NK-92 (cell line): Measurements from ENCODE around the gene PHOX2A.

Experiments used
- DNase-seq: peaks from one replicate; lab custom pipeline; 2025; ENCODE audit not compliant: unreplicated experiment; lab: John Stamatoyannopoulos, UW

Gene PHOX2A

DNA sequence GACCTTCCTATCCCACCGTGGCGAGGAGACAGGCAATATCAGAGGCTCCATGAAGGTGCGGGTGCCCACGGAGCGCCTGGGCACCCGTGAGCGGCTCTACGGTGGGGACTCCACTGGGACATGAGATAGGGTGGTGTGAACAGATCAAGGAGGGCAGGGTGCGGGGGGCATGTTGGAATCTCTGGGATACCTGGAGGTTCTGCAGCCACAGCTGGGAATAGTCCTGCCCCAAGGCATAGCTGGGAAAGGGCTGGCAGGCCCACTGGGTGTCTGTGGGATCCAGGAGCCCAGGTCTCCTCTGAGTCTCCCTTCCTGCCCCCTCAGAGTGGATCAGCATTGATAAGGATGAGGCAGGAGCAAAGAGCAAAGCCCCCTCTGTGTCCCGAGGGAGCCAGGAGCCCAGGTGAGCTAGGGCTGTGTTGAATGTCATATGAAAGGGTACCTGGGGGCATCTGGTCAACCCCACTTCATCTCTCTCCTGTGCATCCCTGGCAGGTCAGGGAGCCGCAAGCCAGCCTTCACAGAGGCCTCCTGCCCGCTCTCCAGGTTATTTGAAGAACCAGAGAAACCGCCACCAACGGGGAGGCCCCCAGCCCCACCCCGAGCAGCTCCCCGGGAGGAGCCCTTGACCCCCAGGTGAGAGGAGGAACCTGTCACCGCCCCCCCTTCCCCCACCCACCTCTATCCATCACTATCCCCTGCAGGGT is 8.5 kb downstream of the PHOX2A start:
- DNase-seq, result no peak

DNA sequence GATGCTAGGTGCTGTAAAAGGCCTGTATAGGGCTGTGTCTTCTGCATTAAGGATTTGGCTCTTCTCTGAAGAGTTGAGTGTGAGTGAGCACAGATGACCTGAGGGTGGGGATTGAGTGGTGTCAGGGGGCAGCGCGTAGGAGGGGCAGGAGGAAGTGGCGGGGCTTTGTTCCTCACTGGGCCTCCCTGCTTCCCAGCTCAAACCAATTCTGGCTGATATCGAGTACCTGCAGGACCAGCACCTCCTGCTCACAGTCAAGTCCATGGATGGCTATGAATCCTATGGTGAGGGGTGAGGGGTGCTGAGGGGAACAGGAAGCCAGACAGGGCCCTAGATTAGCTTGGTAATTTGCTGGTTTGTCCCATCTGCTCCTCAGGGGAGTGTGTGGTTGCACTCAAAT is 9.1 kb downstream of the PHOX2A start:
- no peak for DNase-seq

DNA sequence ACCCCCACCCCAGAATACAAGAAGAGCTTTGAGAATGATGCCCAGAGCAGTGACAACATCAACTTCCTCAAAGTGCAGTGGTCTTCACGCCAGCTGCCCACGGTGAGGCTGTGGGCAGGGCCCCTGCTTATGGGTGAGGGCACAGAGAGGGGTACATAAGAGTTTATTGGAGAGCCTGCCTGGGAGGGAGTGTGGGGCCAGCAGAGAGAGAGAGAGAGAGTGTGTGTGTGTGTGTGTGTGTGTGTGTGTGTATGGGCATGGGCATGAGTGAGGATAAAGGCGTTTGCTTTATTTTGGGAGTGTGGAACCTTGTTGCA is 9.5 kb downstream of the PHOX2A start:
- no peak for DNase-seq

- DNase-seq, result no peak
Observed at GRCh38 chr11:72233773-72234513, 10.0 kb downstream of the PHOX2A start.

DNA sequence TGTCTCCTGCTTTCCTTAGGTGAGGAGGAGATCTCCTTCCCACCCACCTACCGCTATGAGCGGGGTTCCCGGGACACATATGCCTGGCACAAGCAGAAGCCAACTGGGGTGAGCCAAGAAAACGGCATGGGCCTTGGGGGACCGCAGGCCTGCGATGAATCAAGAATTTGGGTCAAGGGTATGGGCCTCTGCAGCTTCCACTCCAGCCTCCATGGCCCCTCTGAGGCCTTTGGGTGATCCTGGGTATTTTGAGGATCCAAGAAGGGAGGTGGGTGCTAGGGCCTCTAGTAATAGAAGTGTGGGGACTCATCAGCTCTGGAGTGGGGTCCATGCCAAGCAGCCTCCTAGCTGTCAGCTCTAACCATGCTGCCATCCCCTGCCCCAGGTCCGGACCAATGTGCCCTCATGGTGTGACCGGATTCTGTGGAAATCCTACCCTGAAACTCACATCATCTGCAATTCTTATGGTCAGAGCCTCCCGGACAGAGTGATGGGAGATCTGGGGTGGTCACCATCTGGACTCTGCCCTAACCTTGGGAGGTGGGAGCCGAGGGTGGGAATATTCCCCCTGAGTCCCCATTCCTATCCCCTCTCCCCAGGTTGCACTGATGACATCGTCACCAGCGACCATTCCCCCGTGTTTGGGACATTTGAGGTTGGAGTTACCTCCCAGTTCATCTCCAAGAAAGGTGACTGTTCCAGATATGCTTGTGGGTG is 10.8 kb downstream of the PHOX2A start:
- no peak for DNase-seq

- DNase-seq, result no peak
Observed at GRCh38 chr11:72232260-72233055, 11.5 kb downstream of the PHOX2A start.

- DNase-seq, result no peak
Observed at GRCh38 chr11:72231396-72232259, 12.3 kb downstream of the PHOX2A start.

- DNase-seq, result no peak
Observed at GRCh38 chr11:72230764-72231365, 13.1 kb downstream of the PHOX2A start.

DNA sequence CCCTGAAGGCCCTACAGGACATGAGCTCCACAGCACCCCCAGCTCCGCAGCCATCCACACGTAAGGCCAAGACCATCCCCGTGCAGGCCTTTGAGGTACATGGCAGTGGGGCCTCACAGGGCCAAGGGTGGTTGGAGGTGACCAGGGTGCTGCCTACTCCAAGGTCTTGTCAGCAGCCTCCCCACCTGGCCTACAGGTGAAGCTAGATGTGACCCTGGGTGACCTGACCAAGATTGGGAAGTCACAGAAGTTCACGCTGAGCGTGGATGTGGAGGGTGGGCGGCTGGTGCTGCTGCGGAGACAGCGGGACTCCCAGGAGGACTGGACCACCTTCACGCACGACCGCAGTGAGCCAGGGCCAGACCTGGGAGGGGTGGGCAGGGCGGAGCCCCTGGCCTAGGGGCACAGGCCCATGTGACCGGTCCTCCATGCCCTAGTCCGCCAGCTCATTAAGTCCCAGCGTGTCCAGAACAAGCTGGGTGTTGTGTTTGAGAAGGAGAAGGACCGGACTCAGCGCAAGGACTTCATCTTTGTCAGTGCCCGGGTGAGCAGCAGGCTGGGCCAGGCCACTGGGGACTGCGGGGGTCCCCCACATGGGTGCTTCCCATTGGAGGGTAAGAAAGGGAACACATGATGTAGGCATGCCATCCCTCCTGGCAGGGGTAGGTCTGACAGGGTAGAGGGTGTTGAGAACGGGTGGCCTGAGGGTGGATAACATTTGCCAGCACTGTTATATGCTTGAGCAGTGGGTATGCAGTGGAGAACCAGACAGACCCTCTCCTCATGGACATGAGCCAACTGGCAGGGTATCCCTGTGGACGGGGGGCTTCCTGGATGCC is 13.8 kb downstream of the PHOX2A start:
- no peak for DNase-seq

DNA sequence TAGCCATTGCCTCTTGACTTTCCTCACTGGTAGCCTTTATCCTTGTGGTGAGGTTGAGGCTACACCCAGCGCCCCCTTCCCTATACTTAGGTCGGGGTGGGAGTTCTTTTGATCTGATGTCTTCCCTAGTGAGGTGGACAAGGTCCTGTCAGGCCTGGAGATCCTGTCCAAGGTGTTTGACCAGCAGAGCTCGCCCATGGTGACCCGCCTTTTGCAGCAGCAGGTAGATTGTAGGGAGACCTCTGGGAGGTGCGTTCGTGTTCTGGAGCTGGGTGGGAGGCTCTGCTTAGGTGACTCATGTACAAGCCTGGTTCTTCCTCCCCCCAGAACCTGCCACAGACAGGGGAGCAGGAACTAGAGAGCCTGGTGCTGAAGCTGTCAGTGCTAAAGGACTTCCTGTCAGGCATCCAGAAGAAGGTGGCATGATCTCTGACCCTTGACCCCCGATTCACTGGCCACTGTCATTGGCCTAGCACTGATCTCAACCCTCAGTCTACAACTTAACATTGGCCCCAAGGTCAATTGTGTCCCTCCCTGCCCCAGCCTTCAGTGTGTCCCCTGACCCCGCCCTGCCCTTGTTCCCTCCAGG is 14.5 kb downstream of the PHOX2A start:
- no peak for DNase-seq

GRCh38 chr11:72228844-72229231 is 15.1 kb downstream of the PHOX2A start:
- no peak for DNase-seq

- DNase-seq, result no peak
Observed at GRCh38 chr11:72228229-72228843, 15.6 kb downstream of the PHOX2A start.

- DNase-seq, result no peak
Observed at GRCh38 chr11:72227316-72228228, 16.4 kb downstream of the PHOX2A start.

DNA sequence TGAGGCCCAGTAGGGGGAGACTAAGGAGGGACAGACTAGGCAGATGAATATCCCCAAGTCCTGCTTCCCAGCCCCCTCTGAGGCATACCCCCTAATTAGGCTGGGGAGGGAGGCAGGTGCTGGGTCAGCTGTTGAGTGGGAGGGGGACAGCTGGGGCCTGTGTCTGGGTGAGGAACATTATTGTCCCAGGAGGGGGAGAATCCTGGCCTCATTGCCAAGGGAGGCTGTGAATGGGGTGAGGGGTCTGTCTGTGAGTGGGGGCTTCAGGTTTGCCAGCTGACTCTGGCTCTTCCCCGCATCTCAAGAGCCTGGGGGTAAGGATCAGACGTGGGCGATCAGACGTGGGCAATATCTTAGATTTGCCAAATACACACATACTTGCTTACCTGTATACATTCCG is 17.3 kb downstream of the PHOX2A start:
- no peak for DNase-seq

- DNase-seq, result no peak
Observed at GRCh38 chr11:72225411-72225951, 18.5 kb downstream of the PHOX2A start.

DNA sequence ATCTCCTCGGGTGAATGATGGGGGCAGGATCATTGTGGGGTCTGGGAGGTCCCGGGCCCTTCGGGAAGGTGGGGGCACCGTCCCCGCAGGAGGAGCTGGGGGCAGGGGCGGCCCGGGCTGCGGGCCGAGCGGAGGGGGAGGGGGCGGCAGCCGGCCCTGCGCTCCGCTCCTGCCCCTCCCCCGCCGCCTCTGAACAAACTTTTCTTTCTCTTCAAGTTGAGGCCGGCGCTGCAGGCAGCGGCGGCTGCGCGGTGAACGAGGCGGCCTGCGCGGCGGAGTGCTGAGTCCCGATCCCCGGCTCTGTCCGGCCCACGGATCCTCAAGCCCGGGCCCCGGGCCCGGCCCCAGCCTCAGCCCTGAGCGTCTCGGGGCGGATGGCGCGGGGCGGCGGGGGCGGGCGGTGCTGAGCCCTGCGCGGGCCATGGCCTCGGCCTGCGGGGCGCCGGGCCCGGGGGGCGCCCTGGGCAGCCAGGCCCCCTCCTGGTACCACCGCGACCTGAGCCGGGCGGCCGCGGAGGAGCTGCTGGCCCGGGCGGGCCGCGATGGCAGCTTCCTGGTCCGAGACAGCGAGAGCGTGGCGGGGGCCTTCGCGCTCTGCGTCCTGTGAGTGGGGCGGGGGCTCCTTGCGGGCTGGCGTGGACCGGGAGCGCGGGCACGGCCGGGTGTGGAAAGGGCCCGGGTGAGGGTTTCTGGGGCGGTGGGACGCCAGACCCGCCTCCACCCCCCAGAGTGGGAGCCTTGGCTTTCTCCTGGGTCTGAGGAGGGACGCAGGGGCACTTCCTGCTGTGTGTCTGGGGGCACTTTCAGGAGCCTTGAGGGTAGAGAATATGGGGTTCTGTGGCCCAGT is 19.2 kb downstream of the PHOX2A start, which contains the start of gene INPPL1:
INPPL1 (plus strand) TSS at position 204 of the 847 bp plus-strand sequence; CDS start at position 422, 218 bp downstream.
- no peak for DNase-seq
